Gastroesophageal sphincter (tissue), 3 donors: Measurements from ENCODE around the gene FOXD4L6.
"Not testable (repeated sequence)": the region's sequence is repeated elsewhere in the genome, so short reads cannot be mapped to it uniquely, and the experiment has no call there.

Experiments
- EP300 ChIP-seq: sonication (generic); formaldehyde crosslinking; IDR thresholded peaks from one replicate; pipeline ENCODE4 v1.6.1; 2017; ENCODE audit warnings: antibody characterized with exemption, mild to moderate bottlenecking
- POLR2A ChIP-seq, 2 donors: fragments of 450-650 bp; IDR thresholded peaks; one replicate each; pipeline ENCODE4 v1.6.1; 2017; ENCODE audit warnings: antibody characterized with exemption in 2 of 2, mild to moderate bottlenecking in 2 of 2, moderate library complexity in 1 of 2
- TF ChIP-seq, protein P1 (sequence below), 4 experiments: fragments of 200-600 bp in 2 of 4; fragments of 450-650 bp in 2 of 4; sonication (generic) in 1 of 4; IDR thresholded peaks; one replicate each; pipeline ENCODE4 v1.5.1; 2017 to 2019; ENCODE audit warnings: antibody characterized with exemption in 4 of 4, mild to moderate bottlenecking in 2 of 4, moderate library complexity in 2 of 4

- TF ChIP-seq, protein P1, sequence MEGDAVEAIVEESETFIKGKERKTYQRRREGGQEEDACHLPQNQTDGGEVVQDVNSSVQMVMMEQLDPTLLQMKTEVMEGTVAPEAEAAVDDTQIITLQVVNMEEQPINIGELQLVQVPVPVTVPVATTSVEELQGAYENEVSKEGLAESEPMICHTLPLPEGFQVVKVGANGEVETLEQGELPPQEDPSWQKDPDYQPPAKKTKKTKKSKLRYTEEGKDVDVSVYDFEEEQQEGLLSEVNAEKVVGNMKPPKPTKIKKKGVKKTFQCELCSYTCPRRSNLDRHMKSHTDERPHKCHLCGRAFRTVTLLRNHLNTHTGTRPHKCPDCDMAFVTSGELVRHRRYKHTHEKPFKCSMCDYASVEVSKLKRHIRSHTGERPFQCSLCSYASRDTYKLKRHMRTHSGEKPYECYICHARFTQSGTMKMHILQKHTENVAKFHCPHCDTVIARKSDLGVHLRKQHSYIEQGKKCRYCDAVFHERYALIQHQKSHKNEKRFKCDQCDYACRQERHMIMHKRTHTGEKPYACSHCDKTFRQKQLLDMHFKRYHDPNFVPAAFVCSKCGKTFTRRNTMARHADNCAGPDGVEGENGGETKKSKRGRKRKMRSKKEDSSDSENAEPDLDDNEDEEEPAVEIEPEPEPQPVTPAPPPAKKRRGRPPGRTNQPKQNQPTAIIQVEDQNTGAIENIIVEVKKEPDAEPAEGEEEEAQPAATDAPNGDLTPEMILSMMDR (IDR thresholded peaks at IDR 0.05) = not testable (repeated sequence)
- TF ChIP-seq POLR2A (IDR thresholded peaks at IDR 0.05); EP300: not testable (repeated sequence)
Measured at GRCh38 chr9:41110913-41111312, 17.6 kb downstream of the FOXD4L6 start.
